Bronchial epithelial cell (primary cell): ENCODE results near the gene ABHD6. TPM values are rescaled to one million over a fixed set of nuclear protein-coding genes. Genes with fewer than 3 reads are reported as not detected.

Experiments
- DNase-seq: peaks from one replicate; pipeline ENCODE4 v3.0.0-alpha.2; 2010; ENCODE audit warnings: low read depth
- FAIRE-seq: peaks from 2 replicates; lab custom pipeline; 2011; peaks lifted over from hg19 to GRCh38; lab: Jason Lieb, UNC
- H3K27me3 ChIP-seq: 2 replicates; pipeline ENCODE4 v1.5.1; 2011; ENCODE audit warnings: low read length; ENCODE audit not compliant: control insufficient read depth, insufficient read depth
- H3K36me3 ChIP-seq: 2 replicates; pipeline ENCODE4 v1.5.1; 2011; ENCODE audit warnings: low read length; ENCODE audit not compliant: control insufficient read depth, insufficient read depth
- H3K4me3 ChIP-seq: 2 replicates; pipeline ENCODE4 v1.5.1; 2011; ENCODE audit warnings: mild to moderate bottlenecking, low read depth, low read length, control low read depth
- CTCF ChIP-seq: IDR thresholded peaks from 2 replicates; pipeline ENCODE4 v1.5.1; 2011; ENCODE audit warnings: mild to moderate bottlenecking, moderate library complexity, low read length, control low read depth, inconsistent platforms; ENCODE audit not compliant: insufficient read depth, severe bottlenecking
- total RNA-seq: library from RNA; depleted of rRNA; stranded (reverse); fragments of >200 nt; gene quantifications from 2 replicates; pipeline ENCODE4 v1.2.1, GENCODE V29; 2014

Gene ABHD6
- total RNA-seq, 1 donor from 2014 or later, result 7.1 TPM

GRCh38 chr3:58299075-58299474 is 61.5 kb downstream of the ABHD6 start:
- no peak for DNase-seq
- Histone ChIP-seq H3K4me3 (no peak overlapping the region), H3K36me3 (no peaks in the 10 kb centered on the region), H3K27me3 (no peaks in the 10 kb centered on the region)
- no peak for FAIRE-seq
- no peak for TF ChIP-seq CTCF

- H3K36me3 ChIP-seq, result no peaks in the 10 kb centered on the region
- H3K27me3 ChIP-seq, result no peaks in the 10 kb centered on the region
- no peak overlapping the region for H3K4me3 ChIP-seq
- peak; percentile 50 for DNase-seq
- no peak for FAIRE-seq
- TF ChIP-seq CTCF, result peak; percentile 49
These were observed 62.4 kb downstream of the ABHD6 start for GRCh38 chr3:58299839-58300516.

GRCh38 chr3:58305882-58306711 is 68.5 kb downstream of the ABHD6 start, which contains the start of the genes HTD2 and RPP14:
Gene HTD2, plus strand, starts transcription at chr3:58306520. Its CDS starts 11,094 bp downstream, at chr3:58317614.
Gene RPP14, plus strand, starts transcription at chr3:58306245. Its CDS starts 4,085 bp downstream, at chr3:58310330.
- peak; percentile 91 for DNase-seq
- FAIRE-seq, result peak; percentile 18
- Histone ChIP-seq H3K36me3 (peaks cover 5% of the 10 kb centered on the region), H3K4me3 (peak within 1 kb of the TSS; percentile 90), H3K27me3 (no peaks in the 10 kb centered on the region)
- peak; percentile 96 for TF ChIP-seq CTCF

GRCh38 chr3:58307639-58308215 is 70.1 kb downstream of the ABHD6 start:
- no peaks in the 10 kb centered on the region for H3K27me3 ChIP-seq
- H3K4me3 ChIP-seq, result peak overlapping the region; percentile 90
- DNase-seq, result peak; percentile 67
- H3K36me3 ChIP-seq, result peaks cover 10% of the 10 kb centered on the region
- TF ChIP-seq CTCF, result peak; percentile 42
- no peak for FAIRE-seq

- Histone ChIP-seq H3K36me3 (peaks cover 13% of the 10 kb centered on the region), H3K27me3 (no peaks in the 10 kb centered on the region), H3K4me3 (no peak overlapping the region)
- FAIRE-seq (no peak), DNase-seq (no peak)
- no peak for TF ChIP-seq CTCF
These were observed 71.1 kb downstream of the ABHD6 start for GRCh38 chr3:58308728-58309127.
